ENCODE measurements around the gene MIER3.
"Not testable (repeated sequence)": the region's sequence is repeated elsewhere in the genome, so short reads cannot be mapped to it uniquely, and the experiment has no call there.

The MIER3 gene

GRCh38 chr5:56951946-56952691 is at the start of gene MIER3:
MIER3 (minus strand) TSS chr5:56952123; CDS start chr5:56952102, 21 bp downstream.
- DNase-seq = peak; percentile 84

GRCh38 chr5:56995596-56995995 is 43.7 kb upstream of the MIER3 start:
- no peak for DNase-seq

- DNase-seq = no peak
Observed at GRCh38 chr5:56993241-56993640, 41.3 kb upstream of the MIER3 start.

- no peak for DNase-seq
Observed at GRCh38 chr5:56989676-56990075, 37.8 kb upstream of the MIER3 start.

- DNase-seq = no peak
Observed at GRCh38 chr5:56988490-56988889, 36.6 kb upstream of the MIER3 start.

- DNase-seq = no peak
Observed at GRCh38 chr5:56987171-56987570, 35.2 kb upstream of the MIER3 start.

GRCh38 chr5:56986626-56986947 is 34.7 kb upstream of the MIER3 start:
- DNase-seq = peak; percentile 43

- DNase-seq = peak; percentile 60
Observed at GRCh38 chr5:56985936-56986625, 34.2 kb upstream of the MIER3 start.

- no peak for DNase-seq
Observed at GRCh38 chr5:56984445-56984844, 32.5 kb upstream of the MIER3 start.

- DNase-seq = no peak
Observed at GRCh38 chr5:56983593-56984361, 31.9 kb upstream of the MIER3 start.

- DNase-seq = no peak
Observed at GRCh38 chr5:56981548-56982315, 29.8 kb upstream of the MIER3 start.

- DNase-seq = no peak
Observed at GRCh38 chr5:56979968-56980367, 28.0 kb upstream of the MIER3 start.

- DNase-seq = not testable (repeated sequence)
Observed at GRCh38 chr5:56979526-56979925, 27.6 kb upstream of the MIER3 start.

- no peak for DNase-seq
Observed at GRCh38 chr5:56977822-56978221, 25.9 kb upstream of the MIER3 start.

GRCh38 chr5:56977021-56977420 is 25.1 kb upstream of the MIER3 start:
- DNase-seq = no peak

GRCh38 chr5:56974241-56974640 is 22.3 kb upstream of the MIER3 start:
- DNase-seq = no peak

GRCh38 chr5:56973473-56973872 is 21.6 kb upstream of the MIER3 start:
- DNase-seq = no peak

- no peak for DNase-seq
Observed at GRCh38 chr5:56971275-56971674, 19.4 kb upstream of the MIER3 start.

GRCh38 chr5:56964173-56964572 is 12.2 kb upstream of the MIER3 start:
- DNase-seq = no peak

GRCh38 chr5:56963246-56963645 is 11.3 kb upstream of the MIER3 start:
- DNase-seq = no peak

GRCh38 chr5:56962286-56962685 is 10.4 kb upstream of the MIER3 start:
- DNase-seq = no peak

- DNase-seq = no peak
Observed at GRCh38 chr5:56961746-56962145, 9.8 kb upstream of the MIER3 start.

- no peak for DNase-seq
Observed at GRCh38 chr5:56959326-56959725, 7.4 kb upstream of the MIER3 start.
